ENCODE data around the gene POLD3. TPM values are rescaled to one million over a fixed set of nuclear protein-coding genes. Genes with fewer than 3 reads are reported as not detected.

POLD3 gene
- total RNA-seq, 3 donors from 2014 or later = 9.8 to 23.3 (median 16.7) TPM

GRCh38 chr11:74675761-74676160 lies 83.4 kb downstream of the POLD3 start:
- DNase-seq (ENCODE audit: low spot score in 2 of 2) = no peak
- H3K4me3 ChIP-seq = no peak overlapping the region
- no peaks in the 10 kb centered on the region for H3K36me3 ChIP-seq
- H3K9me3 ChIP-seq = no peaks in the 10 kb centered on the region
- TF ChIP-seq POLR2AphosphoS5 (IDR thresholded peaks at IDR 0.05) = no peak
- TF ChIP-seq POLR2A (IDR thresholded peaks at IDR 0.05) = no peak
- no peak for TF ChIP-seq CTCF (IDR thresholded peaks at IDR 0.05)
- no peaks in the 10 kb centered on the region for H3K27me3 ChIP-seq
- peaks cover 0 to 6% of the 10 kb centered on the region in 2 donors for H3K4me1 ChIP-seq
- intact Hi-C loops (cut with DNase I; ENCODE audit: low total_unique reads) = no loop called here
- H3K27ac ChIP-seq = no peak overlapping the region

- Histone ChIP-seq H3K9me3 (no peaks in the 10 kb centered on the region), H3K27me3 (no peaks in the 10 kb centered on the region), H3K4me1 (peaks cover 0 to 11% of the 10 kb centered on the region in 2 donors), H3K4me3 (no peak overlapping the region), H3K36me3 (no peaks in the 10 kb centered on the region), H3K27ac (peak overlapping the region in 1 of 2 donors; percentile 9)
- TF ChIP-seq CTCF (IDR thresholded peaks at IDR 0.05) = no peak
- TF ChIP-seq POLR2AphosphoS5 (IDR thresholded peaks at IDR 0.05) = no peak
- TF ChIP-seq POLR2A (IDR thresholded peaks at IDR 0.05) = no peak
- DNase-seq (ENCODE audit: low spot score in 2 of 2) = peak in 1 of 2 donors; percentile 14
- intact Hi-C loops (cut with DNase I; ENCODE audit: low total_unique reads) = no loop called here
Observed at GRCh38 chr11:74676596-74676995, 84.2 kb downstream of the POLD3 start.

- intact Hi-C loops (cut with DNase I; ENCODE audit: low total_unique reads) = no loop called here
- no peaks in the 10 kb centered on the region for H3K9me3 ChIP-seq
- TF ChIP-seq POLR2A (IDR thresholded peaks at IDR 0.05) = no peak
- peak in 1 of 2 donors; percentile 24 for DNase-seq (ENCODE audit: low spot score in 2 of 2)
- H3K36me3 ChIP-seq = no peaks in the 10 kb centered on the region
- no peaks in the 10 kb centered on the region for H3K27me3 ChIP-seq
- H3K4me1 ChIP-seq = peaks cover 0 to 16% of the 10 kb centered on the region in 2 donors
- H3K27ac ChIP-seq = peak overlapping the region in 1 of 2 donors; percentile 9
- H3K4me3 ChIP-seq = no peak overlapping the region
Observed at GRCh38 chr11:74677131-74677530, 84.7 kb downstream of the POLD3 start.

GRCh38 chr11:74678041-74678440 lies 85.7 kb downstream of the POLD3 start:
- no peak overlapping the region for H3K27ac ChIP-seq
- no peaks in the 10 kb centered on the region for H3K27me3 ChIP-seq
- peaks cover 0 to 18% of the 10 kb centered on the region in 2 donors for H3K4me1 ChIP-seq
- intact Hi-C loops (cut with DNase I; ENCODE audit: low total_unique reads) = no loop called here
- no peak overlapping the region for H3K4me3 ChIP-seq
- DNase-seq (ENCODE audit: low spot score in 2 of 2) = peak in 1 of 2 donors; percentile 12
- H3K36me3 ChIP-seq = no peaks in the 10 kb centered on the region
- no peaks in the 10 kb centered on the region for H3K9me3 ChIP-seq
- TF ChIP-seq CTCF (IDR thresholded peaks at IDR 0.05) (no peak), POLR2AphosphoS5 (IDR thresholded peaks at IDR 0.05) (no peak), POLR2A (IDR thresholded peaks at IDR 0.05) (no peak)

- intact Hi-C loops (cut with DNase I; ENCODE audit: low total_unique reads) = no loop called here
Observed at GRCh38 chr11:74678591-74679512, 86.5 kb downstream of the POLD3 start.

More at GRCh38 chr11:74678591-74679512, 86.5 kb downstream of the POLD3 start:
- Histone ChIP-seq H3K9me3 (no peaks in the 10 kb centered on the region), H3K27me3 (no peaks in the 10 kb centered on the region), H3K36me3 (no peaks in the 10 kb centered on the region), H3K4me1 (peaks cover 0 to 13% of the 10 kb centered on the region in 2 donors), H3K4me3 (no peak overlapping the region), H3K27ac (peak overlapping the region in 1 of 2 donors; percentile 10)
- DNase-seq (ENCODE audit: low spot score in 2 of 2) = peak; percentile 8 to 25
- TF ChIP-seq POLR2AphosphoS5 (IDR thresholded peaks at IDR 0.05) (no peak), CTCF (IDR thresholded peaks at IDR 0.05) (no peak), POLR2A (IDR thresholded peaks at IDR 0.05) (no peak)

All from breast epithelium (tissue), 4 donors.